Body of pancreas (tissue), 4 donors: ENCODE data around the gene DYRK1A. TPM values are rescaled to one million over a fixed set of nuclear protein-coding genes. Genes with fewer than 3 reads are reported as not detected.

ENCODE experiments used
- ATAC-seq: fragments of 150-250 bp; one replicate; pipeline ENCODE4 v1.9.1; 2016
- DNase-seq, 4 donors: peaks; one replicate each; pipeline ENCODE4 v3.0.0-alpha.2; 2019
- H3K27ac ChIP-seq, 4 donors: fragments of 200-600 bp; sonication (generic); 1 replicate in 3 of 4; 2 replicates in 1 of 4; pipeline versions ENCODE4 v1.5.1 to v1.6.1; 2016 to 2019; ENCODE audit warnings: mild to moderate bottlenecking in 1 of 4, mixed read lengths in 1 of 4, moderate library complexity in 1 of 4
- H3K27me3 ChIP-seq, 2 donors: fragments of 200-600 bp; sonication (generic); one replicate each; pipeline ENCODE4 v1.6.0; 2016; ENCODE audit warnings: mild to moderate bottlenecking in 1 of 2
- H3K36me3 ChIP-seq, 2 donors: fragments of 200-600 bp; sonication (generic); replicated peaks in 1 of 2; 2 replicates each; pipeline ENCODE4 v1.5.1; 2016; ENCODE audit warnings: low read depth in 2 of 2; ENCODE audit not compliant: insufficient read depth in 1 of 2
- H3K4me1 ChIP-seq: fragments of 200-600 bp; sonication (generic); one replicate; pipeline ENCODE4 v1.6.0; 2016
- H3K4me3 ChIP-seq, 2 donors: fragments of 200-600 bp; sonication (generic); 1 replicate in 1 of 2; 2 replicates in 1 of 2; pipeline ENCODE4 v1.5.1; 2016 to 2019
- H3K9me3 ChIP-seq, 3 donors: fragments of 200-600 bp; sonication (generic); 1 replicate in 2 of 3; 2 replicates in 1 of 3; pipeline ENCODE4 v1.5.1; 2016
- POLR2A ChIP-seq, 3 donors: fragments of 450-650 bp; IDR thresholded peaks; one replicate each; pipeline ENCODE4 v1.6.1; 2016; ENCODE audit warnings: antibody characterized with exemption in 3 of 3, mild to moderate bottlenecking in 2 of 3
- WGBS, 2 donors: methylation state at CpG; one replicate each; pipeline ENCODE4 v1.1.5; 2017; 5-methylcytosine and 5-hydroxymethylcytosine counted together
- intact Hi-C: fragments of 100-400 bp; cut with DNase I; formaldehyde crosslinking; loops from one replicate; pipeline ENCODE4 v1.15.1; 2023
- total RNA-seq, 2 donors: library from RNA; depleted of rRNA; stranded (reverse); fragments of >200 nt; gene quantifications; one replicate each; pipeline ENCODE4 v1.1.0, GENCODE V29; 2016
- TF ChIP-seq, protein P1 (sequence below), 7 experiments: fragments of 450-650 bp in 4 of 7; fragments of 200-600 bp in 3 of 7; sonication (generic) in 3 of 7; IDR thresholded peaks; one replicate each; pipeline ENCODE4 v1.5.1; 2016 to 2019; ENCODE audit warnings: antibody characterized with exemption in 7 of 7

Gene DYRK1A
- total RNA-seq, 2 donors from 2014 or later: 42.5 to 44.1 TPM

DNA sequence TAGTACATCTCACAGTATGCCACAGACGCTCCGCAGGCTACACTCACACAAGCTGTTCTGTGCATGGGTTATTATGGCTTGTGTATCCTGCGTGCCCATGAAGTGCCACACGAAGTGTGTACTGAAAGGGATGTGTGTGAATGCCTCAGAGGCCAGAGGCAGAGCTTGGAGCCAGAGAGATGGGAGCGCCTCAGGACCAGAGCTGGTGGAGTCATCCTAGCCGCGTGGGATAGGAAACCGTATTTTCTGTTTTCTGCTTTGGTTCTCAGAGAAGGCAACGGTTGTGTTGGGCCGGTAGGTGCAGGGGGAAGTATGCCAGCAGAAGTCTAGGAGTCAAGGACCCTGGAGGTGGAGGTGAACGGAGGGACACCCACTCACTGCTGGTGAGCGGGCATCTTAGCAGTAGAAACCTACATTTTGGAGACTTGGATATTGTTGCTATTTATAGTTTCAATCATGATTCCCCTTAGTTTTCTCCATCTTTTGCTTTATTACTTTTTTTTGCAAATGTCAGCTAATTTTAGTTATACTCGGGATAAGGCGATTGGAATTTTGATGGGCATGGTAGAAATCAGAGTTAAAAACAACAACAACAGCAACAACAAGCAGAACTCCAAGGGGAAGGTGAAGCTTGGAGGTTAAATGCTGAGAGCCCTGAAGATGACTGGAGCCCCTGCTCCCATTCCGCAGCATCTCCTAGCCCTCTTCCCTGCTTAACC is 188.2 kb downstream of the DYRK1A start:
- H3K4me1 ChIP-seq: peaks cover 10% of the 10 kb centered on the region
- intact Hi-C loops: no loop called here
- WGBS, 2 donors: 71 to 74% methylated on average over 15 of the region's 15 CpGs

DNA sequence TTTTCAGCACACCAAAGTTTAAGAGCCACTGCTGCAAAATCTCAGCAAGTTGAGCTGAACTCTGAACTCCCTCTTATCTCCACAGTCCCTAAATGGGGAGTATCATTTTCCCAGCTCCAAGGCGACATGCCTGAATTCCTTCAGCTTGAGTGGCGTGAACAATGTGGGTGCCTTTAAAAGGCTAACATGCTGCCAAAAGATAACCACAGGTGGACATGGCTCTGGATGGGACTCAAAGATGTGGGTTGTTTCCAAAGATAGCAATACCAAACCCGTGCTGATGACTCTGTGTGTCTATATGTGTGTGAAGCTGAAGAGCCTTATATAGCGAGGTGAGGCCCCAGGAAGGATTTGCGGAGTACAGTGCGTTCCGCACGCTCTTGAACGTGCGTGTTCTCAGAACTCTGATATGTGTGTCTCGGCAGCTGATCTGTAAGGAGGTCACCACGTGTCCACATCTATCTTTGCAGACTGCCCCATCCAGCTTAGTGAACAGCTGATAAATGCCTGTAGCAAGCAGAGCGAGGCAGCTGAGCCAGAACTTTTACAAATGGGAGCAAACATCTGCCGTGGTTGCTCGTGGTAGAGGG is 189.2 kb downstream of the DYRK1A start:
- no peaks in the 10 kb centered on the region for H3K27me3 ChIP-seq
- DNase-seq: no peak
- H3K36me3 ChIP-seq: no peaks in the 10 kb centered on the region
- intact Hi-C loops: no loop called here
- TF ChIP-seq POLR2A (IDR thresholded peaks at IDR 0.05): no peak
- TF ChIP-seq, protein P1, sequence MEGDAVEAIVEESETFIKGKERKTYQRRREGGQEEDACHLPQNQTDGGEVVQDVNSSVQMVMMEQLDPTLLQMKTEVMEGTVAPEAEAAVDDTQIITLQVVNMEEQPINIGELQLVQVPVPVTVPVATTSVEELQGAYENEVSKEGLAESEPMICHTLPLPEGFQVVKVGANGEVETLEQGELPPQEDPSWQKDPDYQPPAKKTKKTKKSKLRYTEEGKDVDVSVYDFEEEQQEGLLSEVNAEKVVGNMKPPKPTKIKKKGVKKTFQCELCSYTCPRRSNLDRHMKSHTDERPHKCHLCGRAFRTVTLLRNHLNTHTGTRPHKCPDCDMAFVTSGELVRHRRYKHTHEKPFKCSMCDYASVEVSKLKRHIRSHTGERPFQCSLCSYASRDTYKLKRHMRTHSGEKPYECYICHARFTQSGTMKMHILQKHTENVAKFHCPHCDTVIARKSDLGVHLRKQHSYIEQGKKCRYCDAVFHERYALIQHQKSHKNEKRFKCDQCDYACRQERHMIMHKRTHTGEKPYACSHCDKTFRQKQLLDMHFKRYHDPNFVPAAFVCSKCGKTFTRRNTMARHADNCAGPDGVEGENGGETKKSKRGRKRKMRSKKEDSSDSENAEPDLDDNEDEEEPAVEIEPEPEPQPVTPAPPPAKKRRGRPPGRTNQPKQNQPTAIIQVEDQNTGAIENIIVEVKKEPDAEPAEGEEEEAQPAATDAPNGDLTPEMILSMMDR (IDR thresholded peaks at IDR 0.05): no peak
- WGBS, 2 donors: 62 to 77% methylated on average over 14 to 15 of the region's 15 CpGs
- no peaks in the 10 kb centered on the region for H3K9me3 ChIP-seq
- no peak for ATAC-seq
- H3K4me1 ChIP-seq: peaks cover 10% of the 10 kb centered on the region
- H3K27ac ChIP-seq: no peak overlapping the region
- no peak overlapping the region for H3K4me3 ChIP-seq

More for the DNA sequence above, 188.2 kb downstream of the DYRK1A start:
- TF ChIP-seq, protein P1 (IDR thresholded peaks at IDR 0.05): no peak
- TF ChIP-seq POLR2A (IDR thresholded peaks at IDR 0.05): no peak
- no peak for DNase-seq
- H3K27ac ChIP-seq: no peak overlapping the region
- H3K9me3 ChIP-seq: no peaks in the 10 kb centered on the region
- H3K27me3 ChIP-seq: no peaks in the 10 kb centered on the region
- no peaks in the 10 kb centered on the region for H3K36me3 ChIP-seq
- ATAC-seq: no peak
- H3K4me3 ChIP-seq: no peak overlapping the region

DNA sequence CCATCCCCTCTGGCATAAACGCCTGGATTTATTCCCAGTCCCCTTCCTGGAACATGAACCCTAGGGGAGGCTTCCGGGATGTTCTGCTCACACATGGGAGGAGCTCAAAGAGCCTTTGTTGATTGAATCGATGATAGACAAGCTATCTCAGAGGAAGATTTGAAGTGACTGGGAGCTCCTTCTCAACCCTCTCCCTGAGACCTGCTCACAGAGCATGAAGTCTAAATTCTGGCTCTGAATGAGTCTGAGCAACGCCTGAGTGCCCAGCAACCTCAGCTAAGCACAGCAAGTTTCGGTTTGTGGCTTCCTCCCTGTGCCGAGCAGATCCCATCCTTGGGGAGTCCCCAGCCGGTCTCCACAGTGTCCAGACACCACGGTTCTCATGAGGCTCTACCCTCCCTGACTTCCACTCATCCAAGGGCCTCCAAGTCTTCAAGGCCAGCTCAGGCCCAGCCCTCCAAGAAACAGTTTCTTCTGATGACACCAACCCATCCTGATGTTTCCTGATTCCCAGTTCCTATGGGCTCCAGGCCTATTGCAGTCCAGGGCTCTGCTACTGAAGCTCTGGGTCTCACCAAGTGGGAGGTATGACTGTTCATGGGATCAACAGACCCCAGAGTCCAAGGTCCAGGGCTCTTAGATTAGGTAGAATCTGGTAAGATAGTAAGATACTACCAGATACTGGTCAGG is 190.8 kb downstream of the DYRK1A start:
- DNase-seq: no peak
- Histone ChIP-seq H3K36me3 (no peaks in the 10 kb centered on the region), H3K27ac (no peak overlapping the region), H3K9me3 (no peaks in the 10 kb centered on the region), H3K4me3 (no peak overlapping the region), H3K4me1 (no peaks in the 10 kb centered on the region), H3K27me3 (no peaks in the 10 kb centered on the region)
- 52 to 55% methylated on average over 8 of the region's 8 CpGs for whole genome bisulfite sequencing, 2 donors
- intact Hi-C loops: no loop called here
- no peak for ATAC-seq
- TF ChIP-seq POLR2A (IDR thresholded peaks at IDR 0.05): no peak
- TF ChIP-seq, protein P1 (IDR thresholded peaks at IDR 0.05): no peak

DNA sequence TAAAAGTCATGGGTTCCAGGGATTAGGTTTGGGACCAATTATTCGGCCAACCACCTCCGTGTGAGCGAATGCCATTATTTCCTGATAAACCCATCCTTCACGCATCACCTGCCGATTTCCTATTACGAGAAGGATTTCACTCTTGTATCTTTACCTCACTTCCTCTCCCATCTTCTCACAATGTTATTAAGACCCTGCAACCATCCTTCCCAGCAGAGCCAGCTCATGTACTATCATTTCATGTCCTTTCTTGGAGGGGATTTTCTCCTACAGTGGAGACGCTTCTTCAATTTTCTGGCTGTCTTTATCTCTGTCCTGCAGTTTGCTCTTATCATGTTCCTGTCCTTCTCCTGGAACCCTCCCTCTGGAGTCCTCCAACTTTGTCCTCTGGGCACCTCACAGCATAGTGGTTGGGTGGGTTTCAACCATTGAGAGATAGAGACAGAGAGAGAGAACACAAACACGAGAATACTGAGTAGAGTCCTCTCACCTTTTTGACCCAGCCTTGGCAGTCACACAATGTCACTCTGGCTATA is 192.2 kb downstream of the DYRK1A start:
- no peak for ATAC-seq

More for the DNA sequence above, 192.2 kb downstream of the DYRK1A start:
- no peak overlapping the region for H3K27ac ChIP-seq
- WGBS, 2 donors: 79 to 83% methylated on average over 8 of the region's 8 CpGs
- no peaks in the 10 kb centered on the region for H3K9me3 ChIP-seq
- TF ChIP-seq, protein P1 (IDR thresholded peaks at IDR 0.05): no peak
- no peak for TF ChIP-seq POLR2A (IDR thresholded peaks at IDR 0.05)
- no peak for DNase-seq
- H3K4me1 ChIP-seq: peaks cover 10% of the 10 kb centered on the region
- intact Hi-C loops: no loop called here
- no peaks in the 10 kb centered on the region for H3K27me3 ChIP-seq
- no peak overlapping the region for H3K4me3 ChIP-seq
- no peaks in the 10 kb centered on the region for H3K36me3 ChIP-seq
